ENCODE data around the gene NEU2.
"Not testable (repeated sequence)": the region's sequence is repeated elsewhere in the genome, so short reads cannot be mapped to it uniquely, and the experiment has no call there.

NEU2 gene

GRCh38 chr2:233051241-233052149 is 19.0 kb downstream of the NEU2 start:
- H3K27me3 Mint-ChIP-seq (ENCODE audit: low read depth): peaks cover 32% of the 10 kb centered on the region
- no peaks in the 10 kb centered on the region for H3K9me3 Mint-ChIP-seq
- DNase-seq (ENCODE audit: low spot score): no peak
- H3K4me1 Mint-ChIP-seq (ENCODE audit: low read depth): peaks cover 7% of the 10 kb centered on the region
- H3K27ac Mint-ChIP-seq: no peak overlapping the region
- H3K4me3 Mint-ChIP-seq: no peak overlapping the region
- no peaks in the 10 kb centered on the region for H3K36me3 Mint-ChIP-seq (ENCODE audit: low read depth)

GRCh38 chr2:233052517-233052916 is 20.0 kb downstream of the NEU2 start:
- not testable (repeated sequence) for H3K4me3 Mint-ChIP-seq; H3K27ac Mint-ChIP-seq; H3K9me3 Mint-ChIP-seq; DNase-seq (ENCODE audit: low spot score); H3K36me3 Mint-ChIP-seq (ENCODE audit: low read depth); H3K4me1 Mint-ChIP-seq (ENCODE audit: low read depth)
- H3K27me3 Mint-ChIP-seq (ENCODE audit: low read depth): peaks cover 29% of the 10 kb centered on the region

GRCh38 chr2:233053928-233054784 is 21.7 kb downstream of the NEU2 start:
- peaks cover 20% of the 10 kb centered on the region for H3K27me3 Mint-ChIP-seq (ENCODE audit: low read depth)
- no peaks in the 10 kb centered on the region for H3K36me3 Mint-ChIP-seq (ENCODE audit: low read depth)

DNA sequence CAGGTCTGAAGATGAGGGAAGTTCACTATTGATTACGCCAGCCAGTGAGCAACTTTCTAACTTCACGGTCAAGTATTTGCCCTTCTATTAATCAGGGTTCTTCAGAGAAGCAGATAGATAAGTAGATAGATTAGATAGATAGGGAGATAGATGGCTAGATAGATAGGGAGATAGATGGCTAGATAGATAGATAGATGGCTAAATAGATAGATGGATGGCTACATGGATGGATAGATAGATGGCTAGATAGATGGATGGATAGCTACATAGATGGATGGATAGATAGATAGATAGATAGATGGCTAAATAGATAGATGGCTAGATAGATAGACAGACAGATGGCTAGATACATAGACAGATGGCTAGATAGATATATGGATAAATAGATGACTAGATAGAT is 22.9 kb downstream of the NEU2 start:
- H3K4me1 Mint-ChIP-seq (ENCODE audit: low read depth): peaks cover 11% of the 10 kb centered on the region
- H3K27me3 Mint-ChIP-seq (ENCODE audit: low read depth): peaks cover 19% of the 10 kb centered on the region
- no peaks in the 10 kb centered on the region for H3K36me3 Mint-ChIP-seq (ENCODE audit: low read depth)

More at GRCh38 chr2:233053928-233054784, 21.7 kb downstream of the NEU2 start:
- Mint-ChIP-seq H3K9me3 (no peaks in the 10 kb centered on the region), H3K4me1 (ENCODE audit: low read depth) (peaks cover 8% of the 10 kb centered on the region), H3K4me3 (no peak overlapping the region), H3K27ac (no peak overlapping the region)
- DNase-seq (ENCODE audit: low spot score): peak; percentile 37

DNA sequence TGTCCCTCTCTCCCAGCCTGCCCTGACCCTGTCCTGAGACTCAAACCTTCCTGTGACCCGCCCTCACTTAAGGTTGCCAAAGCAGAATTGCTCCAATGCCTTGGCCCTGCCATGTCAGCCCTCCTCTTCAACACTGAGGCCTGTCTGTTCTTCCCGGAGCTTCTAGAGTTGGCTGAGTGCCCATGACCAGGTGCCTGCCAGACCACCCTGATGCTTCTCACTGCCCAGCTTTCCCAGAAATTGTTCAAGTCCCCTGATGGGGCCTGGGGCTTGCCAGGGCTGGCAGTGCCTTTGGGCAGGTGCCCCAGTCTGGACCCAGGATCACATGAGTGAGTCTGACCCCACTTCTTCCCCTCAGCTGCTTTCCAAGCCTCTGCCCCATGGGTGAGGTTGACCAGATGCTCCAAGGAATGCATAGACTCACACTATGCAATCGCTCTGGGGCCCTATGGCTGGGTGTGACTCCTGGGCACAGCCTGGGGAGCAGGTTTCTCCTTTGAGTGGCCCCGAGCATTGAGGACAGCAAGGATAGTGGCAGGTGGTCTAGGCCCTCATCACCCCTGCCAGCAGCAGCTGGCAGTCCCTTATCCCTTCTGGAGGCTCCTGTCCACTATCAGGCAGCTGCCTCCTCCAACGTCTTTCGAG is 24.6 kb downstream of the NEU2 start:
- Mint-ChIP-seq H3K9me3 (no peaks in the 10 kb centered on the region), H3K4me3 (no peak overlapping the region), H3K4me1 (ENCODE audit: low read depth) (peaks cover 14% of the 10 kb centered on the region), H3K27ac (no peak overlapping the region), H3K27me3 (ENCODE audit: low read depth) (peaks cover 6% of the 10 kb centered on the region), H3K36me3 (ENCODE audit: low read depth) (peaks cover 15% of the 10 kb centered on the region)
- no peak for DNase-seq (ENCODE audit: low spot score)

More for the DNA sequence above, 22.9 kb downstream of the NEU2 start:
- H3K4me3 Mint-ChIP-seq: no peak overlapping the region
- no peak for DNase-seq (ENCODE audit: low spot score)
- no peak overlapping the region for H3K27ac Mint-ChIP-seq
- no peaks in the 10 kb centered on the region for H3K9me3 Mint-ChIP-seq

DNA sequence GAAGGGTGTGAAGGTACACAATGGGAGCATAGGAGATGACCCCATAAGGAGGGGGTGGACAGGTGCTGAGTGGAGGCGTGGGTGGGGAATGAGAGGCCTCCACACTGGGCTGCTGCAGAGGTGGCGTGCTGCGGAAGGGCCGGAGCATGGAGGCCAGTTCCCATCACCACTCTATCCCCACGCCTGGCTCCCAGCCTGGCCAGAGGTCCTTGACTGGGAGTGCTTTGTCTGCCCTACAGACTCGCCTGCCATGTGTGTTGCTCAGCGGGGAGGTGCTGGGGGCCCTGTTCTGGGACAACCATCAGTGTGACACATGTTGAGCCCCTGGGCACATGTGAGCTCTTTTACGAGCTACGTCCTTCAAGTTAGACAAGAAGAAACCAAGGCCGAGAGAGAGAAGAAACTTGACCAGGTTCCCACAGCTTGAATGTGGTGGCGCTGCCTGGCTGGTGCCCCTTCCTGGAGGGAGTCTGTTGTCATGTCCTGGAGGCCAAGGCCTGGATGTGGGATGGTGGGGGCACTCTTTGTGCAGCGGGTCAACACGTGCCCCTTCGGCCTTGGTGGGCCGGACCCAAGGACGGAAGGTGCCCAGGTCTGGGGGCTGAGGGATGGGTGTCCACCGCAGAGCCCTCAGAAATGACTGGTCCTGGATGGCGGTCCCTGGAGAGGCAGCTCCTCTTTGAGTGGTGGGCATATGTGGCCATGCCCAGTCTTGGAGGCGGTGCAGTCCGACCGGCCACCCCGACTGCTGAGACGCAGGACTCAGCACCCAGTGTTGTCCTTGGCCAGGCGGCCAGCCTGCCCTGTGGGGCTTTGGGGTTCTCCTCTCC is 26.5 kb downstream of the NEU2 start:
- Mint-ChIP-seq H3K4me3 (peak overlapping the region; percentile 58), H3K4me1 (ENCODE audit: low read depth) (peaks cover 29% of the 10 kb centered on the region), H3K9me3 (no peaks in the 10 kb centered on the region)

DNA sequence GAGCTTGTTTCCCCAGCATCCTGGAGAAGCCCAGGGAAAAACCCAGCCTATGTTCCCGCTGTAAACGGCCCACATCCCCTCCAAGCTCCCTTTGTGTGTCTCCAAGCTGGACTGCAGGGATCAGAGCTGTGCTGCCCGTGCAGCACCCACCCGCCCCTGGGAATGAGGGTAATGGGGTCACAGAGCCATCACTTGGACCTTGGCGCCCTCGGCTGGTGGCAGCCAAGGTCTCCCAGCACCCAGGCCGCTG is 27.0 kb downstream of the NEU2 start:
- peaks cover 28% of the 10 kb centered on the region for H3K36me3 Mint-ChIP-seq (ENCODE audit: low read depth)
- H3K9me3 Mint-ChIP-seq: no peaks in the 10 kb centered on the region
- peaks cover 27% of the 10 kb centered on the region for H3K4me1 Mint-ChIP-seq (ENCODE audit: low read depth)
- no peaks in the 10 kb centered on the region for H3K27me3 Mint-ChIP-seq (ENCODE audit: low read depth)
- peak overlapping the region; percentile 99 for H3K4me3 Mint-ChIP-seq
- DNase-seq (ENCODE audit: low spot score): no peak
- peak overlapping the region; percentile 90 for H3K27ac Mint-ChIP-seq

More for the DNA sequence above, 26.5 kb downstream of the NEU2 start:
- H3K27me3 Mint-ChIP-seq (ENCODE audit: low read depth): peaks cover under 1% of the 10 kb centered on the region
- H3K27ac Mint-ChIP-seq: peak overlapping the region; percentile 85
- DNase-seq (ENCODE audit: low spot score): no peak
- H3K36me3 Mint-ChIP-seq (ENCODE audit: low read depth): peaks cover 26% of the 10 kb centered on the region

- Mint-ChIP-seq H3K4me3 (peak within 1 kb of the TSS; percentile 99), H3K27ac (peak within 1 kb of the TSS; percentile 90), H3K9me3 (no peaks in the 10 kb centered on the region), H3K36me3 (ENCODE audit: low read depth) (peaks cover 33% of the 10 kb centered on the region), H3K27me3 (ENCODE audit: low read depth) (no peaks in the 10 kb centered on the region), H3K4me1 (ENCODE audit: low read depth) (peaks cover 29% of the 10 kb centered on the region)
- DNase-seq (ENCODE audit: low spot score): peak; percentile 69
Measured at GRCh38 chr2:233059797-233060500, 27.5 kb downstream of the NEU2 start, which contains the start of gene INPP5D. Gene INPP5D, plus strand, starts transcription at chr2:233060342. Its CDS starts 137 bp downstream, at chr2:233060479.

- Mint-ChIP-seq H3K36me3 (ENCODE audit: low read depth) (peaks cover 38% of the 10 kb centered on the region), H3K27me3 (ENCODE audit: low read depth) (no peaks in the 10 kb centered on the region), H3K4me1 (ENCODE audit: low read depth) (peaks cover 31% of the 10 kb centered on the region)
Measured at GRCh38 chr2:233060501-233060979, 28.1 kb downstream of the NEU2 start.

GRCh38 chr2:233060980-233061590 is 28.6 kb downstream of the NEU2 start:
- peak; percentile 45 for DNase-seq (ENCODE audit: low spot score)
- Mint-ChIP-seq H3K27ac (peak overlapping the region; percentile 90), H3K9me3 (no peaks in the 10 kb centered on the region), H3K36me3 (ENCODE audit: low read depth) (peaks cover 41% of the 10 kb centered on the region), H3K27me3 (ENCODE audit: low read depth) (no peaks in the 10 kb centered on the region), H3K4me1 (ENCODE audit: low read depth) (peaks cover 32% of the 10 kb centered on the region), H3K4me3 (peak overlapping the region; percentile 99)

More at GRCh38 chr2:233060501-233060979, 28.1 kb downstream of the NEU2 start:
- H3K4me3 Mint-ChIP-seq: peak overlapping the region; percentile 99
- DNase-seq (ENCODE audit: low spot score): no peak
- no peaks in the 10 kb centered on the region for H3K9me3 Mint-ChIP-seq
- peak overlapping the region; percentile 90 for H3K27ac Mint-ChIP-seq

- H3K9me3 Mint-ChIP-seq: no peaks in the 10 kb centered on the region
- H3K36me3 Mint-ChIP-seq (ENCODE audit: low read depth): peaks cover 47% of the 10 kb centered on the region
- H3K4me1 Mint-ChIP-seq (ENCODE audit: low read depth): peaks cover 35% of the 10 kb centered on the region
- no peaks in the 10 kb centered on the region for H3K27me3 Mint-ChIP-seq (ENCODE audit: low read depth)
- peak overlapping the region; percentile 99 for H3K4me3 Mint-ChIP-seq
- peak overlapping the region; percentile 90 for H3K27ac Mint-ChIP-seq
- DNase-seq (ENCODE audit: low spot score): peak; percentile 46
Measured at GRCh38 chr2:233061591-233062450, 29.3 kb downstream of the NEU2 start.
